H1 (cell line): Measurements from ENCODE around the gene TMCC1. TPM values are rescaled to one million over a fixed set of nuclear protein-coding genes. Genes with fewer than 3 reads are reported as not detected.

Source experiments
- CTCF ChIA-PET: fragments of 300-600 bp; sonication (Branson Sonifier 250); formaldehyde crosslinking; loops from one replicate; lab custom pipeline; 2021; ENCODE audit not compliant: partially characterized antibody; lab: Charles Lee
- POLR2A ChIA-PET: fragments of 300-600 bp; sonication (Branson Sonifier 250); formaldehyde crosslinking; loops from one replicate; lab custom pipeline; 2021; ENCODE audit warnings: inconsistent platforms; ENCODE audit not compliant: partially characterized antibody; lab: Charles Lee
- DNase-seq, 2 experiments: peaks; one replicate each; pipeline versions ENCODE4 v3.0.0 to v3.0.0-alpha.2; 2010 to 2022; ENCODE audit warnings: low spot score in 2 of 2, low read depth in 1 of 2, mixed read lengths in 1 of 2
- FAIRE-seq: peaks from 2 replicates; lab custom pipeline; 2011; peaks lifted over from hg19 to GRCh38; lab: Jason Lieb, UNC
- H2AFZ ChIP-seq: 2 replicates; pipeline ENCODE4 v1.8.1; 2012; ENCODE audit warnings: low read length, inconsistent platforms
- H2AK5ac ChIP-seq: 2 replicates; pipeline ENCODE4 v1.6.1; 2013; ENCODE audit warnings: low read depth, low read length
- H2BK120ac ChIP-seq: replicated peaks from 2 replicates; pipeline ENCODE3; 2013; ENCODE audit warnings: low read depth, low read length, inconsistent platforms
- H2BK12ac ChIP-seq: 2 replicates; pipeline ENCODE4 v1.6.1; 2013; ENCODE audit warnings: low read depth, low read length
- H2BK15ac ChIP-seq: 2 replicates; pipeline ENCODE4 v1.6.1; 2013; ENCODE audit warnings: low read length
- H2BK20ac ChIP-seq: 2 replicates; pipeline ENCODE4 v1.6.1; 2013; ENCODE audit warnings: low read length
- H2BK5ac ChIP-seq: 2 replicates; pipeline ENCODE4 v1.6.1; 2013; ENCODE audit warnings: low read depth, low read length
- H3K14ac ChIP-seq: 2 replicates; pipeline ENCODE4 v1.6.1; 2013; ENCODE audit warnings: inconsistent platforms; ENCODE audit not compliant: insufficient read length
- H3K18ac ChIP-seq: 2 replicates; pipeline ENCODE4 v1.6.1; 2013; ENCODE audit warnings: low read length; ENCODE audit errors: extremely low read depth
- H3K23ac ChIP-seq: 2 replicates; pipeline ENCODE4 v1.6.1; 2013; ENCODE audit warnings: inconsistent platforms; ENCODE audit not compliant: insufficient read length
- H3K23me2 ChIP-seq: 2 replicates; pipeline ENCODE4 v1.6.1; 2013; ENCODE audit warnings: low read depth, low read length
- H3K27ac ChIP-seq: 2 replicates; pipeline ENCODE4 v1.6.1; 2011; ENCODE audit warnings: low read depth, low read length, inconsistent platforms
- H3K27me3 ChIP-seq, 4 experiments: replicated peaks in 1 of 4; 1 replicate in 1 of 4; 2 replicates in 3 of 4; pipeline versions ENCODE4 v1.6.1 to v1.8.1; 2011 to 2013; ENCODE audit warnings: low read length in 3 of 4, mild to moderate bottlenecking in 3 of 4, inconsistent platforms in 2 of 4, mixed read lengths in 2 of 4, moderate library complexity in 1 of 4; ENCODE audit not compliant: control insufficient read depth in 3 of 4, insufficient read depth in 3 of 4; ENCODE audit errors: extremely low read depth in 1 of 4
- H3K36me3 ChIP-seq, 4 experiments: 2 replicates each; pipeline versions ENCODE4 v1.6.1 to v1.8.1; 2011 to 2013; ENCODE audit warnings: mild to moderate bottlenecking in 4 of 4, low read length in 3 of 4, moderate library complexity in 2 of 4, control low read depth in 1 of 4, inconsistent platforms in 1 of 4; ENCODE audit not compliant: insufficient read depth in 4 of 4, control insufficient read depth in 2 of 4
- H3K4ac ChIP-seq: replicated peaks from 2 replicates; pipeline ENCODE3; 2013; ENCODE audit warnings: low read length, low read depth, mixed read lengths, inconsistent platforms; ENCODE audit not compliant: insufficient read length
- H3K4me1 ChIP-seq, 4 experiments: replicated peaks in 1 of 4; 1 replicate in 1 of 4; 2 replicates in 3 of 4; pipeline versions ENCODE4 v1.6.1 to v1.8.1; 2011 to 2013; ENCODE audit warnings: low read length in 3 of 4, inconsistent platforms in 2 of 4, mixed read lengths in 1 of 4; ENCODE audit not compliant: insufficient read depth in 4 of 4, control insufficient read depth in 3 of 4
- H3K4me2 ChIP-seq, 2 experiments: 2 replicates each; pipeline versions ENCODE4 v1.6.1 to v1.8.1; 2011 to 2013; ENCODE audit warnings: low read depth in 2 of 2, low read length in 2 of 2, control low read depth in 1 of 2, inconsistent platforms in 1 of 2, mild to moderate bottlenecking in 1 of 2; ENCODE audit not compliant: insufficient read depth in 1 of 2
- H3K4me3 ChIP-seq, 4 experiments: fragments of 200-600, 300-600 bp in 1 of 4; sonication (generic), shearing (Covaris generic), sonication (Bioruptor Twin) in 1 of 4; 2 replicates each; pipeline versions ENCODE4 v1.5.1 to v1.8.1; 2011 to 2016; ENCODE audit warnings: low read length in 4 of 4, low read depth in 3 of 4, control low read depth in 2 of 4, inconsistent platforms in 2 of 4, mild to moderate bottlenecking in 2 of 4, mixed read lengths in 1 of 4, moderate library complexity in 1 of 4; ENCODE audit not compliant: insufficient read depth in 2 of 4; ENCODE audit errors: extremely low read depth in 1 of 4
- H3K56ac ChIP-seq: replicated peaks from 2 replicates; pipeline ENCODE3; 2013; ENCODE audit warnings: low read depth, mild to moderate bottlenecking, mixed read lengths, low read length, inconsistent platforms; ENCODE audit not compliant: insufficient read length
- H3K79me1 ChIP-seq: 2 replicates; pipeline ENCODE4 v1.6.1; 2013; ENCODE audit warnings: low read depth, low read length, control low read depth
- H3K79me2 ChIP-seq, 2 experiments: 2 replicates each; pipeline versions ENCODE4 v1.6.1 to v1.8.1; 2012 to 2013; ENCODE audit warnings: low read length in 2 of 2, mild to moderate bottlenecking in 2 of 2, inconsistent platforms in 1 of 2; ENCODE audit not compliant: insufficient read depth in 2 of 2, control insufficient read depth in 1 of 2
- H3K9ac ChIP-seq, 4 experiments: replicated peaks in 1 of 4; 1 replicate in 1 of 4; 2 replicates in 3 of 4; pipeline versions ENCODE4 v1.6.1 to v1.8.1; 2011 to 2013; ENCODE audit warnings: low read depth in 3 of 4, low read length in 3 of 4, control low read depth in 2 of 4, mild to moderate bottlenecking in 2 of 4, moderate library complexity in 2 of 4, inconsistent platforms in 1 of 4; ENCODE audit errors: extremely low read depth in 1 of 4
- H3K9me3 ChIP-seq, 2 experiments: 2 replicates each; pipeline versions ENCODE4 v1.6.1 to v1.8.1; 2012 to 2013; ENCODE audit warnings: mild to moderate bottlenecking in 2 of 2, moderate library complexity in 2 of 2, control low read depth in 1 of 2, inconsistent platforms in 1 of 2, low read depth in 1 of 2, low read length in 1 of 2, mixed read lengths in 1 of 2; ENCODE audit not compliant: insufficient read depth in 2 of 2
- H4K20me1 ChIP-seq, 2 experiments: replicated peaks in 1 of 2; 2 replicates each; pipeline versions ENCODE3 to v1.8.1; 2011 to 2013; ENCODE audit warnings: inconsistent platforms in 2 of 2, low read length in 2 of 2, mild to moderate bottlenecking in 1 of 2; ENCODE audit not compliant: insufficient read depth in 2 of 2, control insufficient read depth in 1 of 2
- H4K5ac ChIP-seq: 2 replicates; pipeline ENCODE4 v1.6.1; 2013; ENCODE audit warnings: low read length, low read depth, mixed read lengths, inconsistent platforms; ENCODE audit not compliant: insufficient read length
- H4K8ac ChIP-seq: 2 replicates; pipeline ENCODE4 v1.8.0; 2013; ENCODE audit warnings: mild to moderate bottlenecking, moderate library complexity, low read length, inconsistent platforms; ENCODE audit not compliant: insufficient read depth; ENCODE audit errors: extremely low read depth
- H4K91ac ChIP-seq: replicated peaks from 2 replicates; pipeline ENCODE3; 2013; ENCODE audit warnings: low read length, mixed read lengths, inconsistent platforms; ENCODE audit not compliant: insufficient read length
- CTCF ChIP-seq, 3 experiments: IDR thresholded peaks; 1 replicate in 2 of 3; 2 replicates in 1 of 3; pipeline versions ENCODE4 v1.5.1 to v1.6.1; 2011; ENCODE audit warnings: low read length in 3 of 3, mild to moderate bottlenecking in 3 of 3, inconsistent platforms in 2 of 3, low read depth in 1 of 3, moderate library complexity in 1 of 3; ENCODE audit not compliant: insufficient read depth in 1 of 3; ENCODE audit errors: control extremely low read depth in 1 of 3
- GTF2F1 ChIP-seq: IDR thresholded peaks from 2 replicates; pipeline ENCODE4 v1.6.1; 2012; ENCODE audit warnings: low read depth, low read length, improper control_type of control experiment, borderline replicate concordance
- KDM5A ChIP-seq: fragments of 200-600 bp; IDR thresholded peaks from 2 replicates; pipeline ENCODE4 v1.7.1; 2012; ENCODE audit warnings: mild to moderate bottlenecking, low read length, inconsistent platforms, mixed read lengths
- NANOG ChIP-seq: IDR thresholded peaks from 2 replicates; pipeline ENCODE4 v1.6.1; 2011; ENCODE audit warnings: low read length, low read depth, mild to moderate bottlenecking, inconsistent platforms; ENCODE audit not compliant: insufficient read depth, poor library complexity, severe bottlenecking
- POLR2A ChIP-seq, 2 experiments: IDR thresholded peaks; 1 replicate in 1 of 2; 2 replicates in 1 of 2; pipeline ENCODE4 v1.6.1; 2011; ENCODE audit warnings: low read depth in 2 of 2, low read length in 2 of 2, mild to moderate bottlenecking in 2 of 2; ENCODE audit errors: control extremely low read depth in 1 of 2
- RBBP5 ChIP-seq: IDR thresholded peaks from 2 replicates; pipeline ENCODE4 v1.7.1; 2012; ENCODE audit warnings: low read depth, mild to moderate bottlenecking, inconsistent platforms, low read length, moderate library complexity, borderline replicate concordance
- RFX5 ChIP-seq: IDR thresholded peaks from 2 replicates; pipeline ENCODE4 v1.6.1; 2011; ENCODE audit warnings: low read depth, low read length, improper control_type of control experiment, borderline replicate concordance
- SAP30 ChIP-seq: fragments of 300-600 bp; sonication (generic); IDR thresholded peaks from 2 replicates; pipeline ENCODE4 v1.7.1; 2012; ENCODE audit warnings: low read length, moderate library complexity, mild to moderate bottlenecking, inconsistent platforms; ENCODE audit not compliant: insufficient read depth, insufficient replicate concordance
- SRF ChIP-seq: IDR thresholded peaks from 2 replicates; pipeline ENCODE4 v1.6.1; 2011; ENCODE audit warnings: mild to moderate bottlenecking, low read depth, low read length, moderate library complexity
- SUZ12 ChIP-seq: fragments of 200-600 bp; sonication (generic); IDR thresholded peaks from 2 replicates; pipeline ENCODE4 v1.6.1; 2012; ENCODE audit warnings: mild to moderate bottlenecking, inconsistent platforms, low read length, moderate library complexity, mixed read lengths
- WGBS, 2 experiments: shearing (Covaris generic) in 1 of 2; methylation state at CpG; one replicate each; pipeline versions ENCODE4 v1.1.6 to v1.1.7; 2013 to 2015; ENCODE audit warnings: low lambda C conversion rate in 2 of 2, mixed read lengths in 2 of 2, inconsistent platforms in 1 of 2, low coverage in 1 of 2, missing lambda C conversion rate in 1 of 2; ENCODE audit not compliant: insufficient replicate concordance in 2 of 2, insufficient coverage in 1 of 2, insufficient read length in 1 of 2; ENCODE audit errors: extremely low coverage in 1 of 2, missing lambda C conversion rate in 1 of 2; 5-methylcytosine and 5-hydroxymethylcytosine counted together
- polyA plus RNA-seq, 7 experiments: library from polyadenylated mRNA; depleted of rRNA in 3 of 7; stranded (reverse) in 5 of 7; unstranded in 2 of 7; fragments of >200 nt in 5 of 7; fragments of 200-250 nt in 2 of 7; gene quantifications; 1 replicate in 5 of 7; 2 replicates in 1 of 7; 4 replicates in 1 of 7; pipeline versions ENCODE4 v1.2.1 to v1.2.3, GENCODE V29; 2011 to 2013; ENCODE audit warnings: missing spikeins in 2 of 7, mixed read lengths in 2 of 7
- total RNA-seq: library from RNA; stranded (reverse); fragmentation: NEBNext Ultra II Directional; extraction: Animal tissue kit (Norgen Biotek cat#: 25700); gene quantifications from 2 replicates; pipeline ENCODE4 v1.2.1, GENCODE V29; 2021

TMCC1 gene
- total and polyA plus RNA-seq, 2 of the 8 experiments (the other 6 are each of a cell fraction or from before 2014, with no cell fraction given), result 10.4 to 27.1 TPM

GRCh38 chr3:129824926-129825541 is 68.5 kb downstream of the TMCC1 start:
- no peak overlapping the region for H2AK5ac ChIP-seq
- no peak overlapping the region for H2AFZ ChIP-seq
- H3K4ac ChIP-seq, result no peak overlapping the region
- H4K5ac ChIP-seq, result no peak overlapping the region
- ChIA-PET CTCF (interaction anchor here (0.5 to 9.8 kb wide), 31 partner anchors 10 to 1019 kb away, joined by 3 to 149 read pairs (median 4); no protein-coding TSS in a partner anchor), POLR2A (interaction anchor here (1.5 kb wide), 1 partner anchor 197 kb away, joined by 4 read pairs; no protein-coding TSS in a partner anchor)
- 50% methylated on average over 3 of the region's 3 CpGs; no CpG with 5 or more reads in 1 of the 2 experiments for WGBS, 2 experiments
- no peak overlapping the region for H2BK12ac ChIP-seq
- H3K79me1 ChIP-seq, result 0 out of 2 replicates have a peak, but pooled peaks cover 3% of the 10 kb centered on the region
- no peak overlapping the region for H3K56ac ChIP-seq
- no peak overlapping the region for H3K4me3 ChIP-seq
- H3K27ac ChIP-seq, result no peak overlapping the region
- FAIRE-seq (peak; percentile 98), DNase-seq (peak in 1 of 2 experiments; percentile 61)
- peaks cover 0 to 3% (median 0%) of the 10 kb centered on the region in 4 experiments; a peak in 2 of 8 replicates for H3K36me3 ChIP-seq
- no peak overlapping the region for H2BK15ac ChIP-seq
- no peaks in the 10 kb centered on the region for H3K27me3 ChIP-seq
- no peak overlapping the region for H3K23ac ChIP-seq
- H3K9me3 ChIP-seq, result no peaks in the 10 kb centered on the region
- H4K91ac ChIP-seq, result no peak overlapping the region
- no peak overlapping the region for H3K14ac ChIP-seq
- H2BK5ac ChIP-seq, result no peak overlapping the region
- H3K18ac ChIP-seq, result no peak overlapping the region
- no peaks in the 10 kb centered on the region for H3K23me2 ChIP-seq
- no peak overlapping the region for H2BK20ac ChIP-seq
- H3K79me2 ChIP-seq, result no peaks in the 10 kb centered on the region; a peak in 1 of 4 replicates
- peaks cover 0 to 2% of the 10 kb centered on the region in 2 experiments for H4K20me1 ChIP-seq
- no peak overlapping the region for H2BK120ac ChIP-seq
- no peak overlapping the region for H3K4me2 ChIP-seq
- H3K4me1 ChIP-seq, result no peaks in the 10 kb centered on the region
- no peak overlapping the region for H4K8ac ChIP-seq
- H3K9ac ChIP-seq, result peak overlapping the region in 1 of 4 experiments; percentile 49; a peak in 1 of 7 replicates
- TF ChIP-seq RFX5 (no peak), GTF2F1 (no peak), CTCF (IDR thresholded peaks at IDR 0.05; ENCODE audit: control extremely low read depth in 1 of 3, insufficient read depth in 1 of 3, low read depth in 1 of 3, low read length in 3 of 3) (peak; percentile 46 to 74 (median 73)), NANOG (no peak), SRF (no peak), SUZ12 (no peak), KDM5A (no peak), SAP30 (no peak), RBBP5 (no peak), POLR2A (IDR thresholded peaks at IDR 0.05; ENCODE audit: control extremely low read depth in 1 of 2, low read depth in 2 of 2, low read length in 2 of 2) (no peak)
